HepG2 (cell line): ENCODE results near the gene B4GALT5. TPM values are rescaled to one million over a fixed set of nuclear protein-coding genes. Genes with fewer than 3 reads are reported as not detected.

Experiments
- ATAC-seq: fragments of 200-7000 bp; cut with Tn5 transposase; 3 replicates; pipeline ENCODE4 v1.9.1; 2020; ENCODE audit warnings: mild to moderate bottlenecking, moderate library complexity
- BruUV-seq: library from RNA; stranded (reverse); fragments of 400-500 nt; replicated peaks from 2 replicates; lab custom pipeline; 2021; lab: Mats Ljungman, UMichigan
- CTCF ChIA-PET: fragments of 300-600 bp; formaldehyde crosslinking; extraction: SDS; loops from one replicate; lab custom pipeline; 2021; ENCODE audit warnings: low total read pairs, inconsistent platforms, low intra/inter-chr PET ratio; lab: Yijun Ruan, JAX
- POLR2A ChIA-PET: fragments of 350-600 bp; sonication (Branson Sonifier 250); formaldehyde crosslinking; loops from one replicate; lab custom pipeline; 2020; ENCODE audit warnings: antibody characterized with exemption, inconsistent platforms; lab: Yijun Ruan, JAX
- DNase-seq: peaks from one replicate; pipeline ENCODE4 v3.0.0-alpha.2; 2015; ENCODE audit warnings: low spot score
- FAIRE-seq: peaks from 3 replicates; lab custom pipeline; 2011; peaks lifted over from hg19 to GRCh38; lab: Jason Lieb, UNC
- H2AFZ ChIP-seq: one replicate; pipeline ENCODE4 v1.6.1; 2011; ENCODE audit warnings: low read length, inconsistent platforms
- H3K27ac ChIP-seq: fragments of 300-600 bp; 3 replicates; pipeline ENCODE4 v1.8.0; 2011; ENCODE audit warnings: mixed run types, mild to moderate bottlenecking, mixed read lengths, low read length, inconsistent platforms; ENCODE audit not compliant: insufficient read depth; ENCODE audit errors: extremely low read length
- H3K27me3 ChIP-seq, 2 experiments: fragments of 200-600 bp in 1 of 2; 2 replicates in 1 of 2; 3 replicates in 1 of 2; pipeline versions ENCODE4 v1.6.0 to v1.8.0; 2011; ENCODE audit warnings: low read length in 2 of 2, mild to moderate bottlenecking in 2 of 2, moderate library complexity in 2 of 2, inconsistent platforms in 1 of 2; ENCODE audit not compliant: insufficient read depth in 2 of 2, control insufficient read depth in 1 of 2
- H3K36me3 ChIP-seq, 2 experiments: fragments of 200-600 bp in 1 of 2; replicated peaks in 1 of 2; 2 replicates in 1 of 2; 3 replicates in 1 of 2; pipeline versions ENCODE4 v1.5.1 to v1.8.0; 2011; ENCODE audit warnings: low read length in 2 of 2, inconsistent platforms in 1 of 2; ENCODE audit not compliant: insufficient read depth in 2 of 2, control insufficient read depth in 1 of 2
- H3K4me1 ChIP-seq: 2 replicates; pipeline ENCODE4 v1.5.1; 2012; ENCODE audit warnings: low read length, inconsistent platforms; ENCODE audit not compliant: insufficient read depth
- H3K4me2 ChIP-seq: 2 replicates; pipeline ENCODE4 v1.6.0; 2011; ENCODE audit warnings: low read depth, low read length, inconsistent platforms
- H3K4me3 ChIP-seq, 3 experiments: fragments of 200-600 bp in 1 of 3; sonication (generic), shearing (Covaris generic) in 1 of 3; replicated peaks in 1 of 3; 2 replicates each; pipeline ENCODE4 v1.5.1; 2011 to 2016; ENCODE audit warnings: low read length in 3 of 3, inconsistent platforms in 2 of 3, low read depth in 2 of 3, mild to moderate bottlenecking in 2 of 3, control low read depth in 1 of 3, mixed read lengths in 1 of 3; ENCODE audit not compliant: insufficient read depth in 1 of 3
- H3K79me2 ChIP-seq: one replicate; pipeline ENCODE4 v1.6.1; 2011; ENCODE audit warnings: low read length, inconsistent platforms; ENCODE audit not compliant: insufficient read depth
- H3K9ac ChIP-seq: 2 replicates; pipeline ENCODE4 v1.6.0; 2011; ENCODE audit warnings: mild to moderate bottlenecking, low read depth, low read length, inconsistent platforms; ENCODE audit not compliant: insufficient read depth
- H3K9me3 ChIP-seq: 2 replicates; pipeline ENCODE4 v1.5.1; 2012; ENCODE audit warnings: mild to moderate bottlenecking, low read length
- H4K20me1 ChIP-seq: 2 replicates; pipeline ENCODE4 v1.6.0; 2011; ENCODE audit warnings: inconsistent platforms, mild to moderate bottlenecking, low read length, moderate library complexity; ENCODE audit not compliant: insufficient read depth
- ETV5 ChIP-seq: IDR thresholded peaks from 2 replicates; pipeline ENCODE4 v1.6.1; 2018; ENCODE audit warnings: missing biosample characterization, missing genetic modification reagents, inconsistent platforms, borderline replicate concordance
- GPN1 ChIP-seq: sonication (generic); formaldehyde crosslinking; IDR thresholded peaks from 2 replicates; pipeline ENCODE4 v1.5.1; 2020; ENCODE audit warnings: missing genetic modification reagents, borderline replicate concordance
- HNF1A ChIP-seq, 2 experiments: sonication (generic) in 1 of 2; formaldehyde crosslinking in 1 of 2; IDR thresholded peaks; 2 replicates each; pipeline versions ENCODE4 v1.4.0 to v1.6.1; 2016 to 2020; ENCODE audit warnings: borderline replicate concordance in 1 of 2, low read depth in 1 of 2, mild to moderate bottlenecking in 1 of 2, missing genetic modification reagents in 1 of 2
- LCORL ChIP-seq, 2 experiments: fragments of 450-650 bp in 1 of 2; sonication (generic) in 1 of 2; formaldehyde crosslinking in 1 of 2; IDR thresholded peaks; 2 replicates each; pipeline versions ENCODE4 v1.5.0 to v1.6.1; 2017 to 2020; ENCODE audit warnings: antibody characterized with exemption in 1 of 2, missing genetic modification reagents in 1 of 2
- NR2F6 ChIP-seq, 2 experiments: IDR thresholded peaks; 2 replicates each; pipeline ENCODE4 v1.6.1; 2016; ENCODE audit warnings: antibody characterized with exemption in 1 of 2, mild to moderate bottlenecking in 1 of 2
- RBM22 ChIP-seq: fragments of 200-400 bp; formaldehyde crosslinking; optimal IDR thresholded peaks from 2 replicates; pipeline ENCODE3; 2017; ENCODE audit warnings: mild to moderate bottlenecking, low read length, moderate library complexity
- RCOR2 ChIP-seq: IDR thresholded peaks from 2 replicates; pipeline ENCODE4 v1.6.1; 2016; ENCODE audit warnings: missing biosample characterization, missing genetic modification reagents
- RFXANK ChIP-seq: IDR thresholded peaks from 2 replicates; pipeline ENCODE4 v1.6.1; 2016
- UBTF ChIP-seq: sonication (generic); formaldehyde crosslinking; IDR thresholded peaks from 2 replicates; pipeline ENCODE4 v1.4.0; 2020; ENCODE audit warnings: mild to moderate bottlenecking, missing genetic modification reagents
- ZNF136 ChIP-seq: sonication (generic); formaldehyde crosslinking; IDR thresholded peaks from 2 replicates; pipeline ENCODE4 v1.8.1; 2022; ENCODE audit warnings: low read depth, mild to moderate bottlenecking, moderate library complexity, missing genetic modification reagents
- ZNF513 ChIP-seq: sonication (generic); formaldehyde crosslinking; conservative IDR thresholded peaks from 2 replicates; pipeline ENCODE4 v1.5.0; 2020; ENCODE audit warnings: missing genetic modification reagents
- ZNF563 ChIP-seq: sonication (generic); formaldehyde crosslinking; IDR thresholded peaks from 2 replicates; pipeline ENCODE4 v1.8.0; 2022; ENCODE audit warnings: mild to moderate bottlenecking, moderate library complexity, missing genetic modification reagents
- ZNF597 ChIP-seq: sonication (generic); formaldehyde crosslinking; IDR thresholded peaks from 2 replicates; pipeline ENCODE4 v1.5.0; 2020; ENCODE audit warnings: missing genetic modification reagents
- ZNF7 ChIP-seq: IDR thresholded peaks from 2 replicates; pipeline ENCODE4 v1.6.1; 2016; ENCODE audit warnings: missing biosample characterization, missing genetic modification reagents
- WGBS: methylation state at CpG from one replicate; pipeline ENCODE4 v1.1.6; 2017; ENCODE audit warnings: low lambda C conversion rate; 5-methylcytosine and 5-hydroxymethylcytosine counted together
- in situ Hi-C: cut with HindIII; loops from 2 replicates; pipeline ENCODE4 v1.10.0; 2017; ENCODE audit warnings: low pct_unique_long_range_greater_than_20kb; ENCODE audit not compliant: extremely low pct_ligation_motif_present
- intact Hi-C: fragments of 100-400 bp; cut with micrococcal nuclease; formaldehyde crosslinking; loops from one replicate; pipeline ENCODE4 v1.10.0; 2022; ENCODE audit not compliant: unreplicated experiment
- polyA plus RNA-seq, 8 experiments: library from polyadenylated mRNA; depleted of rRNA in 3 of 8; stranded (reverse) in 7 of 8; unstranded in 1 of 8; fragments of >200 nt; fragmentation: Illumina TruSeq in 4 of 8; extraction: Trizol in 4 of 8; gene quantifications; 2 replicates each; pipeline versions ENCODE4 v1.2.1 to v1.2.3, GENCODE V29; 2011 to 2016; ENCODE audit warnings: low read depth in 4 of 8, missing spikeins in 1 of 8, mixed read lengths in 1 of 8; ENCODE audit not compliant: insufficient read depth in 1 of 8
- total RNA-seq, 5 experiments: library from RNA; depleted of rRNA; stranded (reverse); fragments of >200 nt; fragmentation: Illumina TruSeq; extraction: Trizol; gene quantifications; 2 replicates each; pipeline ENCODE4 v1.2.3, GENCODE V29; 2016; ENCODE audit warnings: low read depth in 1 of 5

The B4GALT5 gene
- total and polyA plus RNA-seq, 2 of the 13 experiments (the other 11 are each of a cell fraction or from before 2014, with no cell fraction given): 27.3 to 30.9 TPM

- Histone ChIP-seq H3K79me2 (no peaks in the 10 kb centered on the region), H3K9me3 (no peaks in the 10 kb centered on the region), H3K4me2 (no peak overlapping the region), H3K4me3 (no peak overlapping the region), H3K4me1 (peaks cover 21% of the 10 kb centered on the region), H3K27me3 (no peaks in the 10 kb centered on the region), H2AFZ (no peak overlapping the region), H3K36me3 (peaks cover 42 to 80% of the 10 kb centered on the region in 2 experiments), H3K9ac (no peak overlapping the region), H4K20me1 (no peaks in the 10 kb centered on the region), H3K27ac (no peak overlapping the region)
- ChIA-PET CTCF (no interaction called here), POLR2A (no interaction called here)
- DNase-seq: no peak
- intact Hi-C loops: no loop called here
- BruUV-seq: no TSS peak
- 97% methylated on average over 5 of the region's 5 CpGs for WGBS
- in situ Hi-C loops: no loop called here
- TF ChIP-seq NR2F6 (IDR thresholded peaks at IDR 0.05) (no peak), NR2F6 (CRISPR knock-in tag; IDR thresholded peaks at IDR 0.05) (no peak), ZNF136 (no peak), ZNF563 (CRISPR knock-in tag) (no peak), GPN1 (CRISPR knock-in tag) (0 out of 2 replicates have a peak, but pooled peaks have one; percentile 37), ZNF7 (CRISPR knock-in tag) (no peak), HNF1A (IDR thresholded peaks at IDR 0.05; ENCODE audit: low read depth) (no peak), HNF1A (CRISPR knock-in tag; IDR thresholded peaks at IDR 0.05; ENCODE audit: borderline replicate concordance) (no peak), ZNF597 (CRISPR knock-in tag) (no peak), RCOR2 (no peak), ZNF513 (no peak), RFXANK (CRISPR knock-in tag) (no peak), UBTF (CRISPR knock-in tag) (no peak), RBM22 (peak; percentile 7), LCORL (IDR thresholded peaks at IDR 0.05) (no peak), LCORL (CRISPR knock-in tag; IDR thresholded peaks at IDR 0.05) (no peak), ETV5 (no peak)
- no peak; the same call in 2 of the 3 replicates for ATAC-seq
- FAIRE-seq: no peak
These were observed 77.2 kb downstream of the B4GALT5 start for GRCh38 chr20:49636447-49636846.
